GM19372 (cell line): ENCODE data around the gene DAB2IP.

Source experiments
- ATAC-seq: cut with Tn5 transposase; IDR thresholded peaks from one replicate; pipeline ENCODE4 v1.9.1; 2021; ENCODE audit warnings: mild to moderate bottlenecking, low read depth, moderate library complexity; ENCODE audit not compliant: unreplicated experiment

The DAB2IP gene

DNA sequence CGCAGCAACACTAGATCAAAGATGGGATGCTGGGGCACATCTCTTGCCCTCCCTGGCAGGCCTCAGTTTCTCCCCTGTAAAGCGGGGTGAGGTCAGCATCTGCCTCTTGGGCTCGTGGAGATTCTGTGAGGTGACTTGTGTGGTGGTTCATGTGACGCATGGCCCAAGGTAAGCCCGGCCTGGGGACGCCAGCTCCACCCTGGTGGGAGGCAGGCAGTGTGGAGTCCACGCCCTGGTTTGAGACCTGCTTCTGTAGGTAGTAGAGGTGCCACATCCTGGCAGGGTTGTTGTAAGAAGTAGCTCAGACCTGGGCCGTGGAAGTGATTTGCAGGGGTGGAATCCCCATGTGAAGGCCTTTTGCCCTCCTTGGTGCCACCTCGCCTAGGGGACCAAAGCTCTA lies 101.5 kb downstream of the DAB2IP start:
- ATAC-seq, result no peak

DNA sequence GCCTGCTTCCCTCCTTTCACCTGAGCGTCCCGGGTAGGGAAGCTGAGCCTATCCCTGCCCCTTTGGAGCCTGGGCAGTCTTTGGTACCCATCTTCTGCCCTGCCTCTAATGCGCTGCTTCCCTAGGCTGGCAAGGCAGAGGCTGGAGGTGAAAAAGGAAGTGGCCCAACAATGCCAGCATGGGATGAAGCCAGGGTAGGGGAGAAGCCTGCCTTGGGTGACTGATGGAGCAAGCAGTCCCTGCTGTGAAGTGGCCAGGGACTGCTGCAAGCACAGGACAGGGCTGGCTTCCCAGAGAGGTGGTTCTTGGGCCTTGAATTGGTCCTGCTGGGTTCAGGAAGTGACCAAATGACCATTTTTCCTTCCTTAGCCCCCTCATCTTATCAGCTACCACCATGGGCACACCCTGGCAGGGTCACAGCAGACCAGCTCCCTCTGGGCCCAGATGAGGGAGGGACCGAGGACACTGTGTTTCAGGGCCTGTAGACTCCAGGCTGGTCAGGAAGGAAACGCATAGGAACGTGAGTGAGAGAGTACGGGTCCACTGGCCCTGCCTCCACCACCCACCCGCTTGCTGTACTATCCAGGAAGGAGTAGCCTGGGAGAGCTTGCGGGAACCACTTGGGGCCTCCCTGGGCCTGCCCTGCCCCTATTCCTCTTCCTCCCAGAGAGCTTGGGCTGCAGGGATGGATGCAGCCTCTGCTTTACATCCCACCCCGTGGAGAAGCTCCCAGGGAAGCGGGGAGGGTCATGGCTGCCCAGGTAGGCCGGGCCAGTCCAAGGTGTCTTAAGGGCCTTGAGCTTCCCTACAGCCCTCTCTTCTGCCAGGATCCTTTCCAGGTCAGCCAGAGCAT lies 102.6 kb downstream of the DAB2IP start:
- ATAC-seq, result no peak

DNA sequence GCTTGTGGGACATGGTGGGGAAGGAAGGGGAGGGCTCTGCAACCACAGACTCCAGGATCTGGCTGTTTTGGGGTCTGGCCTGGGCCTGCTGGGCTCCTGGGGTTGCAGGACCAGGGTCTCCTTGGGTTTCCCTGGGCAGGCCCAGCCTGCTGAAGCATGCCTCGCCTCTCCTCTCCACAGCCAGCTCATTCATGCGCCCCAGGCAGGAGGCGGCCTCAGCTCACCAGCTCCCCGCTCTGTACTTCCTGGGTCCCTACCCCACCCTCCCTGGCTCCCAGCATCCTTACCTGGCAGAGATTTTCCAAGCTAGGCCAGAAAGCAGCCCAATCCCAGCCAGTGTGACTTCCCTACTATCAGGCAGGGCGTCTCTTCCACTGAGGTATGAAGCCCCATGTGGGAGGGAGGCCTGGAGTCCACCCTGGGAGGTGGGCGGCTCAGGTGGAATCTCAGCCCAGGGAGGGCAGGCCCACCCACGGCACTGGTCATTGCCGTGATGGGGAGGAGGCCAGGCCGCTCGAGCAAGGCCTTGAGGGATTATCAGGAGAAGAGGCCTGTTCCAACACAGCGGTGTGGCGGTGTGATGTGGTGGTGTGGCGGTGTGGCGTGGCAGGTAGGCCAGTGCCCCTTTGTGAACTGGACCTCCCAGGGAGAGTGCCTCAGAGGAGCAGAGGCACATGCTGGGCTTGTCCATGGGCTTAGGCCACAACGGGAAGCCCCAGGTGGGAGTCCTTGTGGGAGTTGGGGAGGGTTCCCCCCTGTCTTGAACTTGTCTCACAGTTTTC lies 103.4 kb downstream of the DAB2IP start:
- ATAC-seq, result no peak

DNA sequence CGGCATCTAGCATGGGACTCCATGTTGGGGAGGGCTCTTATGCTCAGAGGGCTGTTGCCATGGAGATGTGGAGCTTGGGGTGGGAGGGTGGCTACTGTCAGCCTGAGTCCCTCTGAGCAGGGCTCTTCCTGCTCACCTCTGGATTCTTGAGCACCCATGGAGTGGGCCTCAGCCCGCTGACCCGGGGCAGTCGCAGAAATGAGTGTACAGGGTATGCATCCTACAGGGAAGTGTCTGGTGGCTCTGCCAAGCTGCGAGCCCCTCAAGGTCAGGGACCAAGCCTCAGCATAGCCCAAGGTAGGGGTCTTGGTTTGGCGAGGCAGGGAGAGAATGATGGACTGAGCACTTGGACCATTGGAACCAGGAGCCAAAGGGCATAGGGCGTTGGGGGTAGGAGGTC lies 104.1 kb downstream of the DAB2IP start:
- ATAC-seq, result no peak

DNA sequence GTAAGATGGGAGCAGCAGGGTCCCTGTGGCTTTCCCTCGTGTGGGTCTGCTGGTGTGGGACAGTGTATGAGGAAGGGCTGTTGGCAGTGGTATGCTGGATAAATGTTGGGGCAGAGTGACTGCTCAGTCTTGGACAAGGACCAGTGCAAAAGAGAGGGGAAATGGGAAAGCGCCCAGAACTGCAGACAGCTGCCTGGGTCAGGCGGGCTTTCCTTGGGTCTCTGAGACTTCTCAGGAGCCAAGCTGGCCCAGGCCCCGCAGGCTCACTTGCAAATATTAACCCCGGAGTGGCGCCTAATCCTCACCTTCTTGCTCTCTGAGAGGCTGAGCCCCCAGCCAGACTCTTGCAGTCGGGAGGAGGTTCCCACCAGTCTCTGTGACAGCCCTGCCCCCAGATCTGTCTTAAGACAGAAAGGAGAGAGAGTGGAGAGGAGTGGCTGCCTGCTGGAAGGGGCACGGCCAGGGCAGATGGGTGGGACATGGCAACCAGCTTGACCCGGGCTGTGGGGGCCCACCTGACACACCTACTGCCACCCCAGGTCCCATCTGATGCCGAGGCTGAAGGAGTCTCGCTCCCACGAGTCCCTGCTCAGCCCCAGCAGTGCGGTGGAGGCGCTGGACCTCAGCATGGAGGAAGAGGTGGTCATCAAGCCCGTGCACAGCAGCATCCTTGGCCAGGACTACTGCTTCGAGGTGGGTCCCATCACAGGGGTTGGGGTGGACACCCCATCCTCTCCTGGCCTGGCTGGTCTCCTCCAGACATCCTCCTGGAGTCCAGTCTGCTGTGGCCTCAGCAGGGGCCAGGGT lies 105.2 kb downstream of the DAB2IP start:
- no peak for ATAC-seq

DNA sequence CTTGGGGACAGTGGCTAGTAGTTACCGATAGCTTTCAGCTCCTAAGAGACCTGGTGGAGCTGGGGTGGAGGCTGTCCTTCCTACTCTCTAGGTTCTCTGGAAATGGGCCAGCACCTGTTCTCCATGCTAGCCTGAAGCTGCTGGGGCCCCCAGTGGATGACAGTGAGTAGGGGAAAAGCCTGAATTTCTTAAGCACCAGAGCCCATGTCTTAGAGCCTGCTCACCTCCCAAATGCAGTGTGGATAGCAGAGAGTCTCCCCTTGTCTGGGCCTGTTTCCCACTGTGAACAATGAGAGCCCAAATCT lies 105.8 kb downstream of the DAB2IP start:
- no peak for ATAC-seq

DNA sequence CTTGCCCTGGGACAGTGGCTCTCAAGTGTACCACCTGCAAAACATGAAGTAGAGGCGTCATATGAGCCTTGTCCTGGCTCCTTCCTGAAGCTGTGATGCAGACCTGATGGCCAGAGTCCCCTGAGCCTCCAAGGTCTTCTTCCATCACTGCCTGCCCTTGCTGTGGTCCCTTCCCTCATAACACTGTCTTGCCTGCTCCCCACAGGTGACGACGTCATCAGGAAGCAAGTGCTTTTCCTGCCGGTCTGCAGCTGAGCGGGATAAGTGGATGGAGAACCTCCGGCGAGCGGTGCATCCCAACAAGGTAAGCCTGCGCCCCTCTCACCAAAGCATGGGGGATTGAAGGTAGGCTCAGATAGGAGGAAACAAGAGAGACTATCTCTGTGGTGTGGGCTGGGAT lies 107.3 kb downstream of the DAB2IP start:
- no peak for ATAC-seq

DNA sequence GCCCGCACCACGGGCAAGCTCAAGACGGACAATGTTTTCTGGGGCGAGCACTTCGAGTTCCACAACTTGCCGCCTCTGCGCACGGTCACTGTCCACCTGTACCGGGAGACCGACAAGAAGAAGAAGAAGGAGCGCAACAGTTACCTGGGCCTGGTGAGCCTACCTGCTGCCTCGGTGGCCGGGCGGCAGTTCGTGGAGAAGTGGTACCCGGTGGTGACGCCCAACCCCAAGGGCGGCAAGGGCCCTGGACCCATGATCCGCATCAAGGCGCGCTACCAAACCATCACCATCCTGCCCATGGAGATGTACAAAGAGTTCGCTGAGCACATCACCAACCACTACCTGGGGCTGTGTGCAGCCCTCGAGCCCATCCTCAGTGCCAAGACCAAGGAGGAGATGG lies 108.6 kb downstream of the DAB2IP start:
- no peak for ATAC-seq

DNA sequence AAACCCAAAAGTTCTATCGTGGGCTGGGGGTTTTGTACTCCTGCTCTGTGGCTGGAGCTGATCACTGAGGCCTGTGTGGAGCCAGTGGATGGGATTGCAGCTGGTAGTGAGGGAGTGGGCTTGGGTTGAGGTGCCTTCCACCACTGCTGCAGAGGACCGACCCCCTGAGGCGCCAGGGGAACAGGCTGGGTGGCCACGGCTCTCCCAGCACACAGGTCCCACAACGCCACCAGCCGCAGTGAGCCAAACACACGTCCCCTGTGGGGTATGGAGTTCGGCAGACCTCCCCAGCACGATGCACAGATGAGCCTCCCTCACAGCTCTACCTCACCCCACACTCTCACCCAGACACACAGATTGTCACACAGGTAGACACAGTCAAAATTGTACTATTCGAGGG lies 109.1 kb downstream of the DAB2IP start:
- no peak for ATAC-seq

DNA sequence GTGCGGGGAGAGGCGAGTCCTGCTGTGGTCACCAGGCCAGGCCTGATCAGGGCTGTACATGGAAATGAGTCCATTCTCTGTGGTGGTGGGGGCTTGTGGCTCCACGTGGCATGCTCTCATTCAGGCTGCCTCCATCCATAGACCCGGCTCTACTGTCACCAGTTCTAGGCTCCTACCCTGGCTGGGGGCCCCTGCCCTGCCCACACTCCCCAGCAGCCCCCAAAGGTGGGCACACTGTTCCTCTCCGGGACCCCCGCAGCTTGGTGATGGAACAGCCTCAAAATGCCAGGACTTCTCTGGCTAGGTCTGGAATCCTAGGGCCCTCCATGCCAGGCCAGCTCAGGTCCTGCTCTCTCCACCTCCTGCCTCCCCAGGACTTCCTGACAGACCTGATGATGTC lies 111.7 kb downstream of the DAB2IP start:
- no peak for ATAC-seq

DNA sequence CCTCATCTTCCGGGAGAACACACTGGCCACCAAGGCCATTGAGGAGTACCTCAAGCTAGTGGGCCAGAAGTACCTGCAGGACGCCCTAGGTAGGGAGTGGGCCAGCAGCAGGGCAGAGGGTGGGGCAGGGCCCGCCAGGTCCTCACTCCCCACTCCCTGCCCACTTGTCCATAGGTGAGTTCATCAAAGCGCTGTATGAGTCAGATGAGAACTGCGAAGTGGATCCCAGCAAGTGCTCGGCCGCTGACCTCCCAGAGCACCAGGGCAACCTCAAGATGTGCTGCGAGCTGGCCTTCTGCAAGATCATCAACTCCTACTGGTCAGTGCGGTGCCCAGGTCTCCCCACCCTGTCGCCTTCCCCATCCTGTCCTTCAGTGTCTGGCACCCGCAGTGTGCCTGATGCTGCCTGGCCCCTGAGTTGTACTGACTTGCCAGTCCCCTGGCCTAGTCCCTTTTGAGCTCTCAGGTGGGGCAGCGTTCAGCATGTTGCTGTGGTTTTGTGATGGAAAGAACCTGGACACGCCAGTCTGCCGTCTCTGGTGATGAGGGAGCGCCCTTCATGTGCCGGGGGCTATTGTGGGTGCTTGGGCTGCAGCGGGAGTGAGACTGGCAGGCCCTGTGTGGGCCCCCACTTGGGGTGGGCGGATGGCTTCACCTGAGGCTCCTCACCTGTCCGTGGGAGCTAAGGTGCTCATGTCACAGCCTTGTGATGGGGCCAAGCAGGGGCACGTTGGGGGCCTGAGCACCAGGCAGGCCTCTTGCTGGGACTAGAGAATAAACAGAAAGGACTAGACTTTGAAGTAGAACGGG lies 112.3 kb downstream of the DAB2IP start:
- no peak for ATAC-seq

DNA sequence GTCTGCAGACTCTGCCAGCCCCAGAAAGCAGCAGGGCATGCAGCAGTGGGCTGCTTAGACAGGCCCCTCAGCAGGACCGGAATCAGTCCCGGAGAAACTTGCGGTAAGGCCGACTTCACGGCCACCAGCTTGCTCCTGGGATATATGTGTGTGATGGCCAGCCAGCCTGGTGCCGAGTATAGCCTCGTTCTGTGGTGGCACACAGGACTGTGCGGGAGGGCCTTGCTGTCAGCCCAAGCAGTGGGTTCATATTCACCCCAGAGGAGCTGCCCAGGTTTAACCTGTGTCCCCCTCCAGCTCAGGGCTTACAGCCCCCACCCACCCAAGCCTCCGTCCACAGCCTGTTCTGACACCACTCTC lies 112.9 kb downstream of the DAB2IP start:
- ATAC-seq, result no peak

DNA sequence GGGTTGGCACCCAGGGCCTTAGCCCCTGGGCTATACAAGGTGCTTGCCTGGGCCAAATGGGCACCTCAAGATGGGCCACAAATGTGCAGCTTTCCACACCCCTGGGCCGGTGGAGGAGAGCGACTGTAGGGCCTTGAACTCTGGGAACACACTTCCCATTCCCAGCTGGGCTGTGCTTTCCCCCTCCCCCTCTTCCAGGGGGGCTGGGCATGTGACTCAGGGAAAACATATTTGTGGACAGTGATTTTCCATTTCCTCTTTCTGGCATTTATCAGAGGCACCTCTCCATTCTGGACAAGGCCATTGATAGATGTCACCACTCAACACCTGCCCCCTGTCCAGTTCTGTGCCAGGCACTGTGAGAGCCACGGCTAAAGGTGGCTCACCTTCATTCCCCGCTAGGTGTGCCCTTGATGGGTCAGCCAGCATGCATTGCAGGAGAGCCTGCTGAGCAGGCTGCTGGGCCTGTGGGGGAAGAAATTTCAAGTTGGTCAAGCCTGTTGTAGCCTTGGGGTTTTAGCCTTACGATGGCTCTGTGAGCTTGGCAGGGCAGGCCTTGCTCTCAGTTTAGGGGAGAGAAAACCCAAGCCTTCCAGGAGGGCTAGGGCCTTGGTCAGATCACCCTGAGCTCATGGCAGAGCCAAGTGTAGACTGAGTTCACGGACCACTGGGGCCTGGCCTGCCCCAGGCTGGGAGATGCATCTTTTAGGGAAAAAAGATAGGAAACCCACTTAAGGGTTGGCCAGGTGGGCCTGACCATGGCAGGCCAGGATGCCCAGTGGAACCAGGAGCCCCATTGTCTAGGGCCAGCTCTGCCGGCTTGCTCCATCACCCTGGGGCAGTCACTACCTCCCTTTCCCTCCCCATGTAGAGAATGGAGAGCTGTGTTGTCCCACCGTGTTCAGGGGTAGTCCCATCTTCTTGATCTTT lies 113.9 kb downstream of the DAB2IP start:
- ATAC-seq, result no peak

DNA sequence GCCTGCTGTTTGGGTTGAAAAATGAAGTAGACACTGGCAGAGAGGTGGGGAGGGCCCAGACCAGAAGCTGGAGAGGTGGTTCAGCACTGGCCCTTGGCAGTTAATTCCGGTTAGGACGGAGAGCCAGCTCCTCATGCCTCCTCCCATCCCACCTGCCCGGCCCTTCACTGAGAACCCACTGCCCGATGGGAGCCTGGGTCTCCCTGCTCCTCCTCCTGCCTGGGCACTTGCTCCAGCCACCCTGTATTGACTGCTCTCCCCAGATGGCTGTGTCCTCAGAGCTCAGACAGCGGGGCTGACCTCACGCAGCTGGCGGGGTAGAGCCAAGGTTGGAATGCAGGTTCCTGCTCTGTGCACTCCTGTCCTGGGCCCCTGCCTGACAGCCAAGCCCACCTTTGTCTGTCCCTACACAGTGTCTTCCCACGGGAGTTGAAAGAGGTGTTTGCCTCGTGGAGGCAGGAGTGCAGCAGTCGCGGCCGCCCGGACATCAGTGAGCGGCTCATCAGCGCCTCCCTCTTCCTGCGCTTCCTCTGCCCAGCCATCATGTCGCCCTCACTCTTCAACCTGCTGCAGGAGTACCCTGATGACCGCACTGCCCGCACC lies 114.7 kb downstream of the DAB2IP start:
- ATAC-seq, result no peak

DNA sequence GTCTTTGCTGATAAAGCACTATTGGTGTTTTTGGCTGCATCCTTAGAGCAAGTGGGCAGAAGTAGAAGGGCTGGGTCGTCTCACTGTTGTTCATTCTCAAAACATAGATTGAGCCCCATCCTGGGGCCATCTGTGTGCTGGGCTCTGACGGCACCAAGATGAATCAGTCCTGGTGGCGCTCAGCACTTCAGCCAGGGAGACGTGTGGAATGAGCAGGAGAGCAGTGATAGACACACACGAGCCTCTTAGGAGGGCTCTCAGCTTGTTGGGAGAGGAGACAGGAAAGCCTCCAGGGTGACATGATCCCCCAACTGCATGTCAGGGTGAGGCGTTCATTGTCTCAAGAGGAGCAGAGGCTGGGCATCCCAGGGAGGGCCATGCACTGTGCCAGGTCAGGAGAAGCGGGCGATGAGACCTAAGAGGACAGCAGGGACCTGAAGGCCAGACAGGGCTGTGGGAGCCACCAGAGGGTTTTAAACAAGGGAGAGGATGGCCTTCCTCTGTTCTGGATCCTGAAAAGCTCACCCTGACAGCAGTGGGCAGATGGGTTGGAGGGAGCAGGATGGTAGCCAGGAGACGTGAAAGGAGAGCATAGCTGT lies 115.8 kb downstream of the DAB2IP start:
- no peak for ATAC-seq

DNA sequence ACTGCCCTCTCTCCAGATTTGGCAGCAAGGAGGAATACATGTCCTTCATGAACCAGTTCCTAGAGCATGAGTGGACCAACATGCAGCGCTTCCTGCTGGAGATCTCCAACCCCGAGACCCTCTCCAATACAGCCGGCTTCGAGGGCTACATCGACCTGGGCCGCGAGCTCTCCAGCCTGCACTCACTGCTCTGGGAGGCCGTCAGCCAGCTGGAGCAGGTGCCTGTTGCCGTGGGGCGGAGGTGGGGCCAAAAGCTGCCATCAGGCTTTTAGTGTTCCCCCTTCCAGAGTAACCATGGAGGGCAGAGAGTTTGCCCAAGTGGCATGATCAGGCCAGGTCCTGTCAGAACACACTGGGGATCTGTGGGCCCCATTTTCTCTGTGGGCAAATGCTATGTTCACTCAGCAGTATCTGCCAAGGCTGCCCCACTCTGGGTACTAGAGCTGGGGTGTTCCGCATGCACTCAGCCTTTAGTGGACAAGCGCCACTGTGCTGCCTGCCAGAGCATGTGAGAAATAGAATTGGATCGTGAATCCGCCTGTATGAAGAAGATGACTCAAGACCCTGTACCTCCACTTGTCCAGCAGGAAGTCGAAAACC lies 117.1 kb downstream of the DAB2IP start:
- ATAC-seq, result no peak

DNA sequence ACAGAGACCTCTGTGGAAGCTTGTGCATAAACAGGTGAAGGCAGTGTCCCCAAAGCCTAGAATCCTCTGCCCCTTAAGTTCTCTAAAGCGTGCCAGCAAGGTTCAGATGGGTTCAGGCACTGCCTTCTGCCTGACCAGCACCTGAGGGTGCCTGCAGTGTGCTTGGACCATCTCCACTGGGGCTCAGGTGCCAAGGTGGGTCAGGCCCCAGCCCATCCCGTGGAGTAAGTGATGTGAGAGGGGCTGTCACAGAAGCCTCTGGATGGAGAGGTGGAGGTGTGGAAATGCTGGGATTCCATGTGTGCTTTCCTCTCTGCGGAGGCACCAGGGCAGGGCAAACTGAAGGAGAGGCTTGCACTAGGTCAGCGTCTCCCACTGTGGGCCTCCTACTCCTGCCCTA lies 118.5 kb downstream of the DAB2IP start:
- ATAC-seq, result no peak
